GM18499 (cell line): ENCODE data around the gene ZNF557.
"Not testable (repeated sequence)": the region's sequence is repeated elsewhere in the genome, so short reads cannot be mapped to it uniquely, and the experiment has no call there.

Experiments used
- ATAC-seq: cut with Tn5 transposase; IDR thresholded peaks from one replicate; pipeline ENCODE4 v1.9.1; 2021; ENCODE audit warnings: moderate number of reproducible peaks; ENCODE audit not compliant: insufficient read depth, unreplicated experiment

The ZNF557 gene

GRCh38 chr19:7069042-7069903 lies at the start of gene ZNF557:
ZNF557 (plus strand) TSS chr19:7069703; CDS start chr19:7075075, 5,372 bp downstream.
- peak; percentile 65 for ATAC-seq

DNA sequence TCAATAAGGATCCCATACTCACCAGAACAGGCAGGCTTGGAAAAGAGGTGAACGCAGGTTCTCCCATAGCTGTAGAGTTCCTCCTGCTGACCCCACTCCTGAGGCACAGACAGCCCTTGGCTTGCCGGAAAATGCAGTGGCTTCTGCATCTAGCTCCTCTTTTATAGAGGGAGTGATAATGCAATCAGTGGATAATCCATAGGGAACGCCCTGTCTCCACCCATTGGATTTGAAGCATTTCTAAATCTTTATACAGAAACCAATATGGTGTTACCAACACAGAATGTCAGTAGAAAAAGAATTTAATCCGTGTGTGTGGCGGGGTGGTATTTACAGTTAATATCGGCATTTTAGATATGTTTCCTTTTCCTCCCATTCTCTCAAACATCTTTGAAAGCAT lies 48.2 kb upstream of the ZNF557 start, which contains the start of gene MBD3L2B:
Gene MBD3L2B, minus strand, starts transcription at position 101 of the 400 bp plus-strand sequence. Its CDS starts 34 bp downstream, at position 67.
- not testable (repeated sequence) for ATAC-seq

DNA sequence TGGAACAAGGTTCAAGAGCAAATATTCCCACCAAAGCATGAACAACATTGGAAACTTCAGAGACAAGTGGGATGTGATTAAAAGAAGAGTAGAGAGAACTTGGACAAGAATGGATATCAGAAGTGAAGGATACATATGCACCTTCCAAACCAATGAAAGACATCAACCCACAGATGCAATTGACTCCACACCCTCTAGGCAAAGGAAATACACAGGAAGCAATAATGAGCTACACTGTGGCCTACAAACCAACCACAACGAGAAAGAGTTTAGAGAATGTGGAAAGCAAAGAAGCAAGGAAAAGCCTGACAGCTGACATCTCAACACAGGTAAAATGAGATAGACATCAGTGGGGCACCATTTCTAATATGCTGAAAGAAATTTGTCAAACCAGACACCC lies 40.7 kb upstream of the ZNF557 start:
- not testable (repeated sequence) for ATAC-seq

- ATAC-seq = not testable (repeated sequence)
These were observed 39.2 kb upstream of the ZNF557 start, which contains the start of gene MBD3L5 for GRCh38 chr19:7030278-7030677. MBD3L5 (plus strand) TSS chr19:7030578; CDS start chr19:7030612, 34 bp downstream.

DNA sequence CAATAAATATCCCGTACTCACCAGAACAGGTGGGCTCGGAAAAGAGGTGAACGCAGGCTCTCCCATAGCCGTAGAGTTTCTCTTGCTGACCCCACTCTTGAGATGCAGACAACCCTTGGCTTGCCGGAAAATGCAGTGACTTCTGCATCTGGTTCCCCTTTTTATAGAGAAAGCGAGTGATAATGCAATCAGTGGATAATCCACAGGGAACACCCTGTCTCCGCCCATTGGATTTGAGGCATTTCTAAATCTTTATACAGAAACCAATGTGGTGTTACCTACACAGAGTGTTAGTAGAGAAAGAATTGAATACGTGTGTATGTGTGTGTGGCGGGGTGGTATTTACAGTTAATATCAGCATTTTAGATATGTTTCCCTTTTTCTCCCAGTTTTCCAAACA lies 29.4 kb upstream of the ZNF557 start, which contains the start of gene MBD3L4:
Gene MBD3L4, minus strand, starts transcription at position 101 of the 400 bp plus-strand sequence. Its CDS starts 35 bp downstream, at position 66.
- not testable (repeated sequence) for ATAC-seq

DNA sequence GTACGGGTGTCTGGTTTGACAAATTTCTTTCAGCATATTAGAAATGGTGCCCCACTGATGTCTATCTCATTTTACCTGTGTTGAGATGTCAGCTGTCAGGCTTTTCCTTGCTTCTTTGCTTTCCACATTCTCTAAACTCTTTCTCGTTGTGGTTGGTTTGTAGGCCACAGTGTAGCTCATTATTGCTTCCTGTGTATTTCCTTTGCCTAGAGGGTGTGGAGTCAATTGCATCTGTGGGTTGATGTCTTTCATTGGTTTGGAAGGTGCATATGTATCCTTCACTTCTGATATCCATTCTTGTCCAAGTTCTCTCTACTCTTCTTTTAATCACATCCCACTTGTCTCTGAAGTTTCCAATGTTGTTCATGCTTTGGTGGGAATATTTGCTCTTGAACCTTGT lies 27.9 kb upstream of the ZNF557 start:
- not testable (repeated sequence) for ATAC-seq

GRCh38 chr19:7049021-7049420 lies 20.5 kb upstream of the ZNF557 start, which contains the start of gene MBD3L2:
MBD3L2 (plus strand) TSS chr19:7049321; CDS start chr19:7049374, 53 bp downstream.
- not testable (repeated sequence) for ATAC-seq

DNA sequence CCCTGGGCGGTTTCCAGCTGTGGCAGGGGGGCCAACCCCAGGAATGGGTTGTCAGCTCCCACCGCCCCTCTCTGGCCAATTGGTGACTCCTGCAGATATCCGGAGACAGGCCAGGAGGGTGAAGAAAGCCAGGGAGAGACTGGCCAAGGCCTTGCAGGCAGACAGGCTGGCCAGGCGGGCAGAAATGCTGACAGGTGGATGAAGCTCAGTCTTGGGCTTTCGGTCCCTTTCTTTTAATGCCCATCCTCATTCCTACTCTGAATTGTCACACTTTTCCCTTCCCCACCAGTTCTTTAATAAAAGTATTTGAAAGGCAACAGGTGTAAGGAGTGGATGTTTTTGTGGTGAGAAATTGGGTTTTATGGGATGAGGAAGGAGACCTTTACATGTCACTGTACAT lies 18.1 kb upstream of the ZNF557 start:
- ATAC-seq = not testable (repeated sequence)

DNA sequence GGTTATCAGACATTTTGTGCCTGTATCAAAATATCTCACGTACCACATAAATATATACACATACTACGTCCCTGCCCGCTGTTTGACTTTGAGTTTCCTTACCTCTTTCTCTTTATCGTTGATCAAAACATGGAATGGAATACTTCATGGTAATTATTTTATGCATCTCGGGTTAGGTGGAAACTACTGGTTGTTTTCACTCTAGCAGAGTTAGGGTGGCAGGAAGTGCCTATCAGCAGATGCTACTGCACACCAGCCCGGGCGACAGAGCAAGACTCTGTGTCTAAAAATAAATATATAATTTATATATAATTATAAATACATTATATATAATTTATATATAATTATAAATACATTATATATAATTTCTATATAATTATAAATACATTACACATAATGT lies 16.6 kb upstream of the ZNF557 start:
- not testable (repeated sequence) for ATAC-seq

- not testable (repeated sequence) for ATAC-seq
These were observed 14.7 kb upstream of the ZNF557 start for GRCh38 chr19:7054635-7055368.

GRCh38 chr19:7055679-7056078 lies 13.8 kb upstream of the ZNF557 start:
- ATAC-seq = not testable (repeated sequence)

GRCh38 chr19:7056371-7056770 lies 13.1 kb upstream of the ZNF557 start:
- not testable (repeated sequence) for ATAC-seq

- not testable (repeated sequence) for ATAC-seq
These were observed 10.9 kb upstream of the ZNF557 start, which contains the start of gene MBD3L3 for GRCh38 chr19:7058576-7058975. MBD3L3 (minus strand) TSS chr19:7058676; CDS start chr19:7058605, 71 bp downstream.

DNA sequence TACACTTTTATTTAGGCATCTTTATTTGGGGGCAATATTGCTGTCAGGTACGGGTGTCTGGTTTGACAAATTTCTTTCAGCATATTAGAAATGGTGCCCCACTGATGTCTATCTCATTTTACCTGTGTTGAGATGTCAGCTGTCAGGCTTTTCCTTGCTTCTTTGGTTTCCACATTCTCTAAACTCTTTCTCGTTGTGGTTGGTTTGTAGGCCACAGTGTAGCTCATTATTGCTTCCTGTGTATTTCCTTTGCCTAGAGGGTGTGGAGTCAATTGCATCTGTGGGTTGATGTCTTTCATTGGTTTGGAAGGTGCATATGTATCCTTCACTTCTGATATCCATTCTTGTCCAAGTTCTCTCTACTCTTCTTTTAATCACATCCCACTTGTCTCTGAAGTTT lies 9.5 kb upstream of the ZNF557 start:
- ATAC-seq = not testable (repeated sequence)

- no peak for ATAC-seq
These were observed 6.2 kb upstream of the ZNF557 start for GRCh38 chr19:7063339-7063738.

DNA sequence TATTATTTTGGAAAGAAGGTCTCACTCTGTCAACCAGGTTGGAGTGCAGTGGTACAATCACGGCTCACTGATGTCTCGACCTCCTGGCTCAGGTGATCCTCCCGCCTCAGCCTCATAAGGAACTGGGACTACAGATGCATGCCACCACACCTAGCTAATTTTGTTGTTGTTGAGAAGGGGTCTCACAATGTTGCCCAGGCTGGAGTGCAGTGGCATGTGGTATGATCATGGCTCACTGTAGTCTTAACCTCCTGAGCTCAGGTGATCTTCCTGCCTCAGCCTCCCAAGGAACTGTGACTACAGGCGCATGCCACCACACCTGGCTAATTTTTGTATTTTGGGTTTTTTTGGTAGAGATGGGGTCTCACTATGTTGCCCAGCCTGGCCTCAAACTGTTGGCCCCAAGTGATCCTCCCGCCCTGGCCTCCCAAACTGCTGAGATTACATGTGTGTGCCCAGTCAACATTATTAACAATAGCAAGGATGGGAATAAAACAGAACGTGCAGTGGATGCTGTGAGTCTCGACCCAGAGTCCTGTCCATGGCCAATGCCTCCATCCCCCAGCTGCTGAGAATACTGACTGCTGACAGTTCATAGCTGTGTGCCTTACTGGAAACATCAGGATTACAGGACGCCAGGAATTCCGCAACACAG lies 5.6 kb upstream of the ZNF557 start:
- no peak for ATAC-seq

- not testable (repeated sequence) for ATAC-seq
These were observed 2.4 kb upstream of the ZNF557 start for GRCh38 chr19:7067122-7067521.

DNA sequence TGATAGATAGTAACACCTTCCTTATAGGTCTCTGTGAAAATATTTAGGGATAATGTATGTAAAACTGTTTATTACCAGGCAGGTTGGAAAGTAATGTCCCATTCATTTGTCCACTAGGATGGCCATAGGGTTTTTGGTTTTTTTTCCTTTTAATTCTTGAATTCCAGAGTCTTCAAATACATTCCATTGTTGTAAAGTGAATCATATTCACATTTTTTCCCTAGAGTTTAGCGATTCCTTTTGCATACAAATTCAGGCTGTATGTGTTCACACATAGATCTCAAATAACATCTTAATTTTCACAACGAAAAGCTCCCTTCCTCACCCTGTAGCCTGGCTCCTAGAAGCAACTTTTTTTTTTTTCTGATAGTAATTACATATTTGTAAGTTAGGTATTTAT lies 1.8 kb upstream of the ZNF557 start:
- no peak for ATAC-seq

DNA sequence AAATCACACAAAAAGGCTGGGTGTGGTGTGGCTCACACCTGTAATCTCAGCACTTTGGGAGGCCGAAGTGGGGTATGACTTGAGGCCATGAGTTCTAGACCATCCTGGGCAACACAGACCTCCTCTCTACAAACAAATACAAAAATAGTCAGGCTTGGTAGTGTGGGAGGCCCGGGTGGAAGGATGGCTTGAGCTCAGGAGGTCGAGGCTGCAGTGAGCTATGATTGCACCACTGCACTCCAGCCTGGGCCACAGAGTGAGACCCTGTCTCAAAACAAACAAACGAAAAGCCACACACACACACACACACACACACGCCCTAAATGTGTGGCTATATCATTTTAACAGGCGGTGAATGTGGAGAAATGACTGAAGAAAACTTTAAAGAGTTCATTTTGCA lies 904 bp upstream of the ZNF557 start:
- ATAC-seq = no peak

GRCh38 chr19:7069904-7070226 lies 362 bp downstream of the ZNF557 start:
- no peak for ATAC-seq
